ENCODE results near the gene RFK. TPM values are rescaled to one million over a fixed set of nuclear protein-coding genes. Genes with fewer than 3 reads are reported as not detected.

Gene RFK
- 17.6 TPM for total RNA-seq

GRCh38 chr9:76394195-76394959 lies at the start of gene RFK:
Gene RFK, minus strand, starts transcription at chr9:76394426. Its CDS starts 255 bp downstream, at chr9:76394171.

Other genes starting within 250 kb of the RFK start
- gene GCNT1, start 64.8 kb upstream of the RFK start, total RNA-seq: 5.4 TPM